Measurements from ENCODE around the gene PLAC8L1.
"Not testable (repeated sequence)": the region's sequence is repeated elsewhere in the genome, so short reads cannot be mapped to it uniquely, and the experiment has no call there.

Gene PLAC8L1, protein sequence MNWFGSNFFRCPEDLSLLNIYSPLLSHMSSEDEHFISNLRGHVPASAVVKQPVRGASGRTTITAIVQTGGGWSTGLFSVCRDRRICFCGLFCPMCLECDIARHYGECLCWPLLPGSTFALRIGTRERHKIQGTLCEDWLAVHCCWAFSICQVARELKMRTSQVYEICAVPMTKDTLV

DNA sequence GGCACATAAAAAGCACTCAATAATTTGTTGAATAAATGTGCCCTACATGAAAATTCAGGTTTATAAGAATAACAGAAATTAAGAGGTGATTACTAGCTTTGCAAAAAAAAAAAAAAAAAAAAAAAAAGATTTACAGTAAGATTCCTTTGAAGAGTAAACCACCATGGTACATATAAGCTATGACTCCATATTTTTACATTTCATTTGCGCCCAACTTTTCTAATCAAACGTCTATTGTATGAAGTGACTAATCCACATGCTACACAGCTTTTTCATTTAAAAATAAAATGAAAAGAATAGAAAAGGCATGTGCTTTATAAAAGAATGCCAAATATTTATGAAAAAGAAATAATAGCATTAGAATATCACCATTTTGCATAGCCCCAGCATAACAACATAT, at the start of gene PLAC8L1:
TSS of gene PLAC8L1 (minus strand) at position 101 of the 400 bp plus-strand sequence. CDS start 1,266 bp downstream, outside the sequence.
- FAIRE-seq, result no peak

DNA sequence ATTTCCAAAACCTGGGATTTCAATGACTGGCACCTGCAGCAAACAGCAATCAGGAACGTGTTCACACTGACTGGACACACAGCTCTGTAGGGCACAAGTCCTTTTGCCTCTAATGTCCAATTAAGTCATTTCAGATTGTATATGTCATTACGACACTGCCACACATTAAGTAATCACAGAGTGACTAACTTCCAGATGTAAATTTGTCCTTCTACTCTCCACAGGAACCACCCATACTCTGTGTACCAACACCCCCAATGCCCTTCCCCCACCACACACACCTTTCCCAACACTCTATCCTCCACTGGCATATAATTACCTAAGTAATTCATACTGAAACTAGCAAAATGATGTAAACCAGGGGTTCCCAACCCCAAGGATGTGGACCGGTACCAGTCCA, 46.6 kb upstream of the PLAC8L1 start:
- no peak for FAIRE-seq

DNA sequence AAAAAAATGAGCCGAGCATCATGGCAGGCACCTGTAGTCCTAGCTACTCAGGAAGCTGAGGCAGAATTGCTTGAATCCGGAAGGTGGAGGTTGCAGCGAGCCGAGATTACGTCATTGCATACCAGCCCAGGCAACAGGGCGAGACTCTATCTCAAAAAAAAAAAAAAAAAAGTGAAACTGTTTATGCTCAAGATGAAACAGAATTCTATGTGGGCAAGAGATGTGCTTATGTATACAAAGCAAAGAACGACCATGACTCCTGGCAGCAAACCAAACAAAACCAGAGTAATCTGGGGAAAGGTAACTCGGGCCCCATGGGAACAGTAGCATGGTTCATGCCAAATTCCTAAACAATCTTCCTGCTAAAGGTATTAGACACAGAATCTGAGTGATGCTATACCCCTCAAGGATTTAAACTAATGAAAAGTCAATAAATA, 32.6 kb upstream of the PLAC8L1 start:
- no peak for FAIRE-seq

DNA sequence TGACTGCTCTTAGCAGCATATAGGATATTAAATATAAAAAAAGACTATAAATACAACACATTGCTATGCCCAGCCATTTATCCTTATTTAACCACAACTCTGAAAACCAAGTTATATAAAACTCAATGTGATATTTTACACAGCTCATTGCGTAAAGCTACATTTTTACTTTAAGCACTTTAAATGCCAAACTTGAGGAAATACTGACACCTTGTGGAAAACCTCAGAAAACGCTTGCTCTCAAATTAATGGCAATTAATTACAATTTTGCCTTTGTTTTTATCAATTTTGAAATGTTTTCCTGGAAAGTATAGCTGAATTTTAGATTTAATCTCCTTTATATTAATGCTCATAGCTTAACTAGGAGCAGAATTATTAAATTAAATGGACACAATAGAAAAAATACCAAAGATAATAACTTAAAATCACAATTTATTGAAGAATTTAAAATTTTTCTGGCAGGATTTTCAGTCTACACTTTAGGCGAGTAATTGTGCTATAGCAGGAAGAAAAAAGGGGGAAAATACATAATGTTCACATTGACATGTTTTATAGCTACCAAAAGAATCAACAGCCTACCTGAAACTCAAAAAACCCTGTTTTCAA, 25.2 kb upstream of the PLAC8L1 start:
- peak; percentile 96 for FAIRE-seq

DNA sequence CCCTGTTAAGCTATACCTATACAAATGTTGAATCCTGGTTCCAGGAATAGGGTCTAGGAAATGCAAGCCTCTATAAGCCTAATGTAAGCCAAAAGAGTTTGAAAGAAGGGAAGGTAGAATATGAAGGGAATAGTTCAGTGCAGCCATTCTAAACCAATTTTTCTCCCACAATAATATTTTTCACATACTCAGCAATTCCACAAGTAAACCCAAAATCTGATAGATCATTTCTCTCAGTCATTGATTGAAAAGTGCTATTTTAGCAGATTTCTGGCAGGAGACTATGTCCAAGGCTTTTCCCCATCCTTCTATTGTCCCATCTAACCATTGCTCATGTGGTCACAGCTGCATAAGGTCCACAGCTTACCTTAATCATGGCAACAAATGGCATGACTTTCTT, 20.7 kb upstream of the PLAC8L1 start:
- no peak for FAIRE-seq

DNA sequence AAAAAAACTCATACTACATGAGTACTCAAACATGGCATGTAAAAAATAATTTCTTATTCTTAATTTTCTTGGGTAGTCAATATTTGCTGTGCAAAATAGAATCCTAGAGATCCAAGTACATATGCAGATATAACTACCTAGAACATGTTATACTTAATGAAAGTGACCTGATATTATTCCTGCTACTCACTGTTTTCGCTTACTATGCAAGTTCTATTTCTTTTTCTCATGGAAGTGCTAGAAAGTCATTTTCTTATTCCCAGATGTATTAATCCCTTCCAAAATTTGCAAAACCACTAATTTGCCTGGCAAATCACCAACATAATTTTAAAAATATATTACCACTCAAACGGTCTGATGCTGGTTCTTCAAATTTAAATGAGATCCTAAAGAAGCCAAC, 19.2 kb upstream of the PLAC8L1 start:
- FAIRE-seq, result no peak

DNA sequence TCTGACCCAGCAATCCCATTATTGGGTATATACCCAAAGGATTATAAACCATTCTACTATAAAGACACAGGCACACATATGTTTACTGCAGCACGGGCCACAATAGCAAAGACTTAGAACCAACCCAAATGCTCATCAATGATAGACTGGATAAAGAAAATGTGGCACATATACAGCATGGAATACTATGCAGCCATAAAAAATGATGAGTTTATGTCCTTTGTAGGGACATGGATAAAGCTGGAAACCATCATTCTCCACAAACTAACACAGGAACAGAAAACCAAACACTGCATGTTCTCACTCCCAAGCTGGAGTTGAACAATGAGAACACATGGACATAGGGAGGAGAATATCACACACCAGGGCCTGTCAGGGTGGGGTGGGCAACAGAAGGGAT, 16.1 kb upstream of the PLAC8L1 start:
- not testable (repeated sequence) for FAIRE-seq

DNA sequence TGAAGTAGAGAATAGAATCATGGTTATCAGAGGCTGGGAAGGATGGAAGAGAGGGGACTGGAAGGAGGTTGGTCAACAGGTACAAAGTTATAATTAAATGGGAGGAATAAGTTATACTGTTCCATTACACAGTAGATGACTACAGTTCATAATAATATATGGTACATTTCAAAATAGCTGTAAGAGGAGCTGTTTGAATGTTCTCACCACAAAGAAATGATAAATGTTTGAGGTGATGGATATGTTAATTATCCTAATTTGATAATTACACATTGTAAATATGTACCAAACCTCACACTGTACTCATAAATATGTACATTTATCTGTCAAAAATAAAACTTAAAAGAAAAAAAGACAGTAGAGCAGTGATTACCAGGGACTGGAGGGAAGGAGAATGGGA, 12.9 kb upstream of the PLAC8L1 start:
- FAIRE-seq, result no peak

DNA sequence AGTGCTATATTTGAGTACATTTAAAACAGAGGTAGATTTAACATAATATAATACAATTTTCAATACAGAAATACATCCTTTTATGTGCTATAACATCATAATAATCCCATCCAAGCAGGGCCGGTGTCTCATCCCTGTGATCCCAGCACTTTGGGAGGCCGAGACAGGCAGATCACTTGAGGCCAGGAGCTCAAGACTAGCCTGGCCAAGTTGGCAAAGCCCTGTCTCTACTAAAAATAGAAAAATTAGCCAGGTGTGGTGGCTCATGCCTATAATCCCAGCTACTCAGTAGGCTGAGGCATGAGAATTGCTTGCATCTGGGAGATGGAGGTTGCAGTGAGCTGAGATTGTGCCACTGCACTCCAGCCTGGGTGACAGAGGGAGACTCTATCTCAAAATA, 11.8 kb upstream of the PLAC8L1 start:
- FAIRE-seq, result not testable (repeated sequence)

DNA sequence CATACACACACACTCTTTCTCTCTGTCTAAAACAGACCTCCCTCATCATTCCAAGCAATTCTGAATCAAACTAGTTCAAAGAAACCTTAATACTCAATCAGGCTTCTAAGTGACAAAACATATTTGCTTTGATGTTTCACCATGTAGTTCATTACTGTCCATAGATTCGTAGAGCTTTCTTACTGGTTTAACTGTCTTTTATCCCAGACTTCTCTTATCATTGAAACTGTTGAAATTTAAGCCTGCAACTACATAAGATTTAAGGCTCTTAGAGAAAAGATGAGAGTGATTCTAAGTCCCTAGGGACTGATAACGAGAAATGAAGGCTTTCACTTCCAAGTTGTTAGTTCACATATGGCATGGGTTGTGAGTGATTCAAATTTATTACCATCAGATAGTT, 11.0 kb upstream of the PLAC8L1 start:
- no peak for FAIRE-seq

DNA sequence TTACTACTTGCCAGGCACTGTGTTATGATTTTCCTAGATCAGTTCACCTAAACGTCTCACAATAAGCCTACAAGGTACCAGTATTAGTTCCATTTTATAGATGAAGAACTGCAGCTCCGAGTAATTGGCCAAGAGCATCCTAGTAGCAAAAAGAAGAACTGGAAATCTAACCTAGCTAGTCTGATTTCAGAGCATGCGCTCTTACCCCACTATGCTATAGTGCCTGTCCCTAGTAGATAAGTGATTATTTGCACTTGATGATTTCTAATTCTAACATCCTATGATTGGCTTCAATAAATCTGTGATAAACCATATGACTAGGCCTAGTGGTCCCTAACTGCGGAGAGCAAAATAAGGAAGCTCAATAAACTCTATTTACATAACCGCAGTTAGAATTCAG, 7.1 kb upstream of the PLAC8L1 start:
- FAIRE-seq, result no peak

DNA sequence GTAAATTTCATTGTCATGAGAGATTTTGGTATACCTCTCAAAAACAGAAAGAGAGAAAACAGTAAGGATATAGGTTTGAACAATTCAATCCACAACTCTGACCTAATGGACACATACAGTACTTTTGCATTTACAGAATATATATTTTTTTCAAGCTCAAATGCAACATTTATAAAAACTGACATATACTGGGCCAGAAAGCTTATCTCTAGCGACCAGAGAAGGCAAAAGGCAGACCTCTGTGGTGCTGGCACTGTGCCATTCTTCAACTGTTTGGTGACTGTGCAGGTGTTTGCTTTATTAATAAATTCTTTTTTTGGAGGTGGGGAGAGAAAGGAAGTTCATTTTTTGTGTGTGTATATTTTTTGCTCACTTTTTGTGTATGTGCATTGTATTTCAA, 6.0 kb upstream of the PLAC8L1 start:
- FAIRE-seq, result no peak

DNA sequence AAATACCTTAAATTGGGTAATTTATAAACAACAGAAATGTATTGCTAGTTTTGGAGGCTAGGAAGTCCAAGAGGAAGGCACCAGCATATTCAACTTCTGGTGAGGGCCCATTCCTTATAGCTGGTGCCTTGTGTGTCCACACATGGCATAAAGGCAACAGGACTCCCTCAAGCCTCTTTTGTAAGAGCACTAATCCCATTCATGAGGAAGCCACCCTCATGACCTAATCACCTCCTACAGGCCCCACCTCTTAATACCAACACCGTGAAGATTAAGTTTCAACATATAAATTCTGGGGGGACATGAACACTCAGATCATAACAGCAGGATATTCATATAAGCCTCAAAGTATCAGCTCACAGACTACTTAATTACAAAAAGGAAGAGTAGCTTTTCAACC, 4.0 kb upstream of the PLAC8L1 start:
- no peak for FAIRE-seq

DNA sequence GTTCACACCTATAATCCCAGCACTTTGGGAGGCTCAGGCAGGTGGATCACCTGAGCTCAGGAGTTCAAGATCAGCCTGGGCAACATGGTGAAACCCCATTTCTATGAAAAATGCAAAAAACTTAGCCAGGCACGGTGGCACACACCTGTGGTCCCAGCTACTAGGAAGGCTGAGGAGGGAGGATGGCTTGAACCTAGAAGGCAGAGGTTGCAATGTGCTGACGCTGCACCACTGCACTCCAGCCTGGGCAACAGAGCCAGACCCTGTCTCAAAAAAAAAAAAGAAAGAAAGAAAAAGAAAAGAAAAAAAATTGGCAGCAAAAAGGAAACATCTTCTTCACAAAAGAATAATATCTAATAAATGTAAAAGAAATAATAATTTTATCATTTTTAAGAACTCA, 3.5 kb upstream of the PLAC8L1 start:
- FAIRE-seq, result not testable (repeated sequence)

DNA sequence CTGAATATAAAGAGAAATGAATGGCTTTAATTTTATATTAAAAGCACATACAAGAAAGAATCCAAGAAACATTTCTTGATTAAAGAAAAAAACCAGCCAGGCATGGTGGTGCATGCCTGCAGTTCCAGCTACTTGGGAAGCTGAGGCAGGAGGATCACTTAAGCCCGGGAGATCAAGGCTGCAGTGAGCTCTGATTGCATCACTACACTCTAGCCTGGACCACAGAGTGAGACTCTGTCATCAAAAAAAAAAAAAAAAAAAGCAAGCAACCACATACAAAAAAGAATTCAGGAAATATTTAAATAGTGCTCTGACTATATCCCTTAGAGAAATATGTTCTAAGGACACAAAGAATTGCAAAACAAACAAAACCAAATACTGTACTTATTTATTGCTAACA, 2.5 kb upstream of the PLAC8L1 start:
- FAIRE-seq, result no peak

DNA sequence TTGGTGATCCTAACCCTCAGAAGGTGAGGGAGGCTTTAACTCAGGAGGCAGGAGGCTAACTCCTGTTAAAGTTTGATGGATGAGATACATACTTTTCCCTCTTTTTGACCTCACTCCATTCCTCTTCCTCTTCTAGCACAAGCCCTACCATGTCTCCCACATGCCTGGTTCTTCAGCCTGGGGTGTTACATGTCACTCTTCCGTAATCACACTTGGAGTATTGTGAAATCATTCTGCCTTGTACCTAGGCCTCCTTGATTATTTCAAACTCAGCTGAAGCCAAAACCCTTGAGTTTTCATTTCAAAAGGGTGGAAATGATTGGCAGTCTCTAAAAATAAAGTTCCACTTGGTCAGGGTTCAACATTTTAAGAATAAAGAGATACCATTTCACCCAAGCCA, 1.8 kb downstream of the PLAC8L1 start:
- FAIRE-seq, result no peak

DNA sequence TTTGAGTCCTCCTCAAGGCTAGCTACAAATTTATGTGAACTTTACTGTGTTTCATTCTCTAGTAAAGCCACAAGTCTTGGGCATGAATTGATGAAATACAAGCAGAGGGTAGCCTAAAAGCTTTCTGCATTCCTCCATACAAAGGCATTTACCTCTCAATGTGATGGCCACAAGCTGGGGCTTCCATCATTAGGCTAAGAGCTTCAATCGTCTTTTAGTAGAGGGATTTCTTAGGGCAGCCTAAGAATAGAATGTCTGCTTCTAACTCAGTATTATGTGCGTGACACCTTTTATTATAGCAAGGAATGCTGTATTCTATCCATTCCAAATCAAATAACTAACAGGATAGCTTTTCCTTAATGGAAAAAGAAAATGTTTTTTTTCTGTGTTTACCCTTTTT, 3.7 kb downstream of the PLAC8L1 start:
- FAIRE-seq, result no peak

DNA sequence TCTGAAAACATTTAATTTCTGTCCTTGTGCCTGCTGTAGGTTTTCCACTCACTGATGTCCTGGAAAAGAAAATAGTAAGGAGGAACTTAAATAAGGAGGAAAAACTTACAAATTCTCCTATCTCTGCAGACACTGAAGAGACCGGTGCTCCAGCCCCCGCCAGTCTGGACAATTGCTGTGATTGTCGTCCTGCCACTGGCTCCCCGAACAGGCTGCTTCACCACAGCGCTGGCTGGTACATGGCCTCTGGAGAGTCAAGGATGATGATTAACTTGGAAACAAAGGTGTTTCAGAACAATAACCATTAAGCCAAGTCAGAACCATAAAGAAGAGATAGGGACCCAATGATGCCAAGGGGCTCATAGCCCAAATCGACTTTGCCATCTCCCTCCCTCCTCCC, 7.3 kb downstream of the PLAC8L1 start:
- FAIRE-seq, result no peak

DNA sequence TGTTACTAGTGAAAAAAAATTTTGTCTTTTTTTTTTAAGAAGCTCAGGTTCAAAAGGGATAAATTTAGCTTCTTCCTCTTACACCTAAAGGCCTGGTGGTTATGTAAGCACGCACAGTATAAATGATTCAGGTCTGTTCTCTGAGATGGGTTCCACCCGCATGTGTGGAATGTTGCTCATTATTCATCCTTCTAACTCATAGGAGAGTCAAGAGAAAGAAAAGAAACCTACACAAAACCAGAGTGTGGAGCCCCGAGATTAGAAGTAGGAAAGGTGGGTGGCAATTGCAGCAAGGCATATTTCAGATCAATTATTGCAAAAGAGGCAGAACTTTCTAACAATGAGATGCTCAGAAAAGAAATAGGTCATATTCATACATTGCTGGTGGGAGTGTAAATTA, 13.5 kb downstream of the PLAC8L1 start:
- FAIRE-seq, result no peak

DNA sequence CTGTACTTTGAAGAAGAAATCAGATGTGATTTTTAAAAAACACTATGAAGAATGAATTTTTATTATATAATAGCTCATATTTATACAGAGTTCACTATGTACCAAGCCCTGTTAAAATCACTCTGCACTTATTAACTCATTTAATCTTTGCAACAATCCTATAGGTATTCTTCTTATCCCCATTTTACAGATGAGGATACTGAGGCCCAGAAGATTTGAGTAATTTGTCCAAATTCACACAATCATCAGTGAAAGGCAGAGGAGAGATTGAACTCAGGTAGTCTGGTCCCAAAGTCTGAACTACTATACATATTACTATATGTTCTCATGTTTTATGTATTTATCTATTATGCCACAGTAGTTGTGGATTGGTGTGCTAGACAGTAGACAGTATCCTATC, 16.1 kb downstream of the PLAC8L1 start:
- no peak for FAIRE-seq

DNA sequence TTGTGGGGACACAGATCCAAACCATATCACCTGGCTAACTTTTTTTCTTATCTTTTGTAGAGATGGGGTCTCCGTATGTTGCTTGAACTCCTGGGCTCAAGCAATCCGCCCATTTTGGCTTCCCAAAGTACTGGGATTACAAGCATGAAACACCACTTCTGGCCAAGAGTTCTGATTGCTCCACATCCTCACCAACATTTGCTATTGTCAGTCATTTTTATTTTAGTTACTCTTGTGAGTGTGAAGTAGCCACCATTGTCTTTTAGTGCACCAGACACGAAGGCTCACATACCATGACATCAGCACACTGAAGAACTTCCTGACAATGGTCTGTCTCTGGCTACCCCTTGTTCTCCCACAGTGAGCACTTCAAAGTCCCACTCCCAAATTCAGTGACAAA, 17.3 kb downstream of the PLAC8L1 start:
- no peak for FAIRE-seq

DNA sequence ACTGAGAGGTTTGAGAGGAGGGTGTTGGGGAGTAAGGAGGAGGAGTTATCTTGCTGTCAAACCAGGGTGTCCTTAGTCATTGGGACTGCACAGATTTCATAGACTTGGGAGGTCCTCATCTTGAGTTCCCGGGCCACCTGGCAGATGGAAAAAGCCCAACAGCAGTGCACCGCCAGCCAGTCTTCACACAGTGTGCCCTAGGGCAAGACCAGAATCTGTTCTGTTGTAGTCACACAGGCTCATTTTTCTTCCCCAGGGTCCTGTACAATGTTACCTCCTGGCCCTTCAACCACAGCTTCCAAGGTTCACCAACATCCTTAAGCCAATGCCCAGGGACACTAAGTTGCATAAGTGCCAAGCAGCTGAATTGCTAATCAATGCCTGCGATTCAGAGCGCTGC, 21.0 kb downstream of the PLAC8L1 start:
- FAIRE-seq, result no peak

DNA sequence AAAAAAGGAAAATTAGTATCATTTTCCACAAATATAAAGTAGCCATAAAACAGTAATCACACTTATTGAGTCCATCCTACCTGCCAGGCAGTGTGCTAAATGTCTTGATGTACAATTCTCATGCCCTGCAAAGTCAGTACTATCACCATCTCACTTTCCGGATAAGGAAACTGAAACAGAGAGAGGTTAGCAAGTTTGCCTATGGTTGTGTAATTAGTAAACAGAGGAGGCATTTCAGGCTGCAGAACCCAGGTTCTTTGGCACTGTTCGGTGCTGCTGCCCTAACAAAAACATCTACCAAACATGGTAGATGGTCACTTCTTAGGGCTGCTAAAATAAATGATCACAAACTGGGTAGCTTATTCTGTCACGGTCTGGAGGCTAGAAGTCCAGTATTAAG, 22.6 kb downstream of the PLAC8L1 start:
- FAIRE-seq, result no peak

DNA sequence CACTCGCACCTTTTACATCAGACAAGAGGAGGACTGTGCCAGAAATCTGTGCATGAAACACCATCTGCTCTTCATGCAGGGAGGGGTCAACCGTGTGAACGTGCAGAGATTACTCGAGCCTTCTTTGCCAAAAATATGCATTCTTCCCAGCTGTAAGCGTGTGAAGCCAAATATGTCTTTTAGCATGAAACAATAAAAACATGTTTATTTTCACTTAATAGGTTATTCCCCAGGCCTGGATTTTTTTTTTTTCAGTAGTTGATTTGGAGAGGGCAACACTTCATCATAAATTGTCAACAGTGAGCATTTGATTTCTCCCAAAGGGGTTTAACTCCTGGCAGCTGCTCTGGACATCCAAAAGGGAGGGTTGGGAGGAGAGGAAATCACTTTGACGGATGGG, 23.8 kb downstream of the PLAC8L1 start:
- no peak for FAIRE-seq

DNA sequence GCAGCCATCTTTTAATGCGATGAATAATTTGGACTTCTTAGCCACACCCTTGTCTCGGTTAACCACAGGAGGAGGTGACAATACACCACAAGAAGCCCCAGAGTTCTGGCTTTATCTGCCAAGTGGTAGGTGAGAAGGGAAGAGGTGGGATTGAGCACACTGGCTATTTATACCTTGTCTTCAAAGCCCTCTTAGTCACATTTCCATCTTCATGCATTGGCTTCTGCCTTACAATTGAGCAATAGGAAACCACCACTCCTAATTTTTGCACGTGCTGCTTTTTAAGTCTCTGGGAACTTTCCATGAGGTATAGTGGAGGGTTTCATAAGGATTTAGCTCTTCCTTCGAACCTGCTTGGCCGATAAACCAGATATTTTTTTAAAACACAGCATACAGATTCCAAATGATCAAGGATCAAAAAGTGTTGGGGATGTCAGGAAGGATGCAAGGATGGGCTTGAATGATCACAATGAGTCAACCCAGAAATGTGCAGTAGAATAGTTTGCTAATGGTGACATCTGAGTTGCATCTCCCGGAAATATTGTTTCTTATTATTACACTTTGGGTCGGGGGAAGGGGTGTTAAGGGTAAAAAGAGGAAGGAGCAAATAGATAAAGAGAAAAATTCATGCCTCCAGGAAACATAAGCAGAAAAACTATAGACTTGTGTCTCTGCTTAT, 25.5 kb downstream of the PLAC8L1 start:
- no peak for FAIRE-seq

Measured in islet of Langerhans (tissue), 1 donor.